ENCODE data around the gene TH. TPM values are rescaled to one million over a fixed set of nuclear protein-coding genes. Genes with fewer than 3 reads are reported as not detected.

The TH gene
- total and polyA plus RNA-seq, 2 of the 8 experiments (the other 6 are each of a cell fraction or from before 2014, with no cell fraction given) = 0.09 TPM; not detected in 1

DNA sequence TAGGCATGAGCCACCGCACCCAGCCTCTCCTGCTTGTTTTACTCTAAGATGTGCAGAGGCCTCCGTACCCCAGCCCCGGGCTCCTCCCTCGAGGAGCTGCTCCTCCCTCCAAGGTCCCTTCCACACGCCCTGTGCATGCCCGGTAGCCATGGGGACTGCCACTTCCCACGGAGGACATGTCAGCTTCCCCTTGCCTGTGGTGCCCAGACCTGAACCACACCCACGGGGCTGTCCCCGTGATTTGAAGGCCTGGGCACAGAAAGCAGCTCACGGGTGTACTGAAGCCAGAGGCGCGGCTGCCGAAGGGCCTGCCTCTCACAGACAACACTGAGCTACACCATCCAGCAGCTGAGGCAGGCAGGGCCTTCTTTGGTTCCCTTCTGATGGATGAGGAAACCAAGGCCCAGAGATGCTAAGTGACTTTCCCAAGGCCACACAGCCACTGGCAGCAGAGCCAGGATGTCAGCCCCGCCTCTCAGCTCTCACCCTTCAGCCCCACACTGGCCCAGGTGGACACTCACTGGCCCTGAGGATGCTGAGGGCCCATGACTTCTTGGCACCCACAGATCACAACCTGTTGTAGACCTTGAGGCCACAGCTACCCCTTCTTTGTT lies 17.9 kb downstream of the TH start:
- H3K9me3 ChIP-seq (ENCODE audit: insufficient read depth in 2 of 2, low read depth in 1 of 2, low read length in 1 of 2) = no peaks in the 10 kb centered on the region
- H3K18ac ChIP-seq (ENCODE audit: extremely low read depth, low read length) = no peak overlapping the region
- H4K8ac ChIP-seq (ENCODE audit: extremely low read depth, insufficient read depth, low read length) = no peak overlapping the region; the same call in 1 of the 2 replicates
- no peaks in the 10 kb centered on the region for H3K23me2 ChIP-seq (ENCODE audit: low read depth, low read length)
- H3K4ac ChIP-seq (replicated peaks; ENCODE audit: insufficient read length, low read depth, low read length) = no peak overlapping the region
- no peak overlapping the region for H3K14ac ChIP-seq (ENCODE audit: insufficient read length)
- H3K79me2 ChIP-seq (ENCODE audit: control insufficient read depth in 1 of 2, insufficient read depth in 2 of 2, low read length in 2 of 2) = no peaks in the 10 kb centered on the region
- no peak for TF ChIP-seq EGR1 (IDR thresholded peaks at IDR 0.05; ENCODE audit: borderline replicate concordance, low read depth, low read length)
- peaks cover 0 to 2% (median under 1%) of the 10 kb centered on the region in 4 experiments; a peak in 4 of 7 replicates for H3K4me1 ChIP-seq (replicated peaks in 1 of 4; ENCODE audit: control insufficient read depth in 3 of 4, insufficient read depth in 4 of 4, low read length in 3 of 4)
- no peak overlapping the region for H3K4me2 ChIP-seq (ENCODE audit: insufficient read depth in 1 of 2, low read depth in 2 of 2, low read length in 2 of 2)
- H3K27me3 ChIP-seq (replicated peaks in 1 of 4; ENCODE audit: control insufficient read depth in 3 of 4, extremely low read depth in 1 of 4, insufficient read depth in 3 of 4, low read length in 3 of 4) = peaks cover 4 to 14% (median 11%) of the 10 kb centered on the region in 4 experiments
- H2BK15ac ChIP-seq (ENCODE audit: low read length) = no peak overlapping the region
- H2AFZ ChIP-seq (ENCODE audit: low read length) = no peak overlapping the region
- H2BK20ac ChIP-seq (ENCODE audit: low read length) = no peak overlapping the region
- WGBS, 2 experiments (ENCODE audit: extremely low coverage in 1 of 2, insufficient coverage in 1 of 2, insufficient read length in 1 of 2, insufficient replicate concordance in 2 of 2, low coverage in 1 of 2, low lambda C conversion rate in 2 of 2, missing lambda C conversion rate in 1 of 2) = 84% methylated on average over 9 of the region's 14 CpGs; no CpG with 5 or more reads in 1 of the 2 experiments
- CTCF ChIA-PET (ENCODE audit: partially characterized antibody) = interaction anchor here (0.9 to 18.5 kb wide), 30 partner anchors 9 to 512 kb away, joined by 3 to 551 read pairs (median 32); partner anchors contain the start of genes IGF2, INS, LSP1 and MRPL23
- no peak overlapping the region for H3K9ac ChIP-seq (replicated peaks in 1 of 4; ENCODE audit: extremely low read depth in 1 of 4, low read depth in 3 of 4, low read length in 3 of 4)
- DNase-seq (ENCODE audit: low read depth in 1 of 2, low spot score in 2 of 2) (no peak), FAIRE-seq (no peak)
- no peak overlapping the region for H2BK12ac ChIP-seq (ENCODE audit: low read depth, low read length)
- peaks cover 0 to 1% of the 10 kb centered on the region in 2 experiments for H4K20me1 ChIP-seq (replicated peaks in 1 of 2; ENCODE audit: control insufficient read depth in 1 of 2, insufficient read depth in 2 of 2, low read length in 2 of 2)
- no peak overlapping the region for H3K4me3 ChIP-seq (ENCODE audit: extremely low read depth in 1 of 4, insufficient read depth in 2 of 4, low read depth in 3 of 4, low read length in 4 of 4)
- H4K91ac ChIP-seq (replicated peaks; ENCODE audit: insufficient read length, low read length) = no peak overlapping the region
- H2BK5ac ChIP-seq (ENCODE audit: low read depth, low read length) = no peak overlapping the region
- no peak overlapping the region for H3K56ac ChIP-seq (replicated peaks; ENCODE audit: insufficient read length, low read depth, low read length)
- POLR2A ChIA-PET (ENCODE audit: partially characterized antibody) = interaction anchor here (1.1 to 1.3 kb wide), 2 partner anchors 20 to 126 kb away, joined by 3 to 4 read pairs; no protein-coding TSS in a partner anchor
- no peak overlapping the region for H3K23ac ChIP-seq (ENCODE audit: insufficient read length)
- H3K36me3 ChIP-seq (ENCODE audit: control insufficient read depth in 2 of 4, insufficient read depth in 4 of 4, low read length in 3 of 4) = no peaks in the 10 kb centered on the region
- no peak overlapping the region for H2AK5ac ChIP-seq (ENCODE audit: low read depth, low read length)
- no peak overlapping the region for H4K5ac ChIP-seq (ENCODE audit: insufficient read length, low read depth, low read length)
- H3K79me1 ChIP-seq (ENCODE audit: low read depth, low read length) = no peaks in the 10 kb centered on the region
- no peak overlapping the region for H2BK120ac ChIP-seq (replicated peaks; ENCODE audit: low read depth, low read length)
- H3K27ac ChIP-seq (ENCODE audit: low read depth, low read length) = no peak overlapping the region
